Measurements from ENCODE around the gene SLC23A3.

The SLC23A3 gene

DNA sequence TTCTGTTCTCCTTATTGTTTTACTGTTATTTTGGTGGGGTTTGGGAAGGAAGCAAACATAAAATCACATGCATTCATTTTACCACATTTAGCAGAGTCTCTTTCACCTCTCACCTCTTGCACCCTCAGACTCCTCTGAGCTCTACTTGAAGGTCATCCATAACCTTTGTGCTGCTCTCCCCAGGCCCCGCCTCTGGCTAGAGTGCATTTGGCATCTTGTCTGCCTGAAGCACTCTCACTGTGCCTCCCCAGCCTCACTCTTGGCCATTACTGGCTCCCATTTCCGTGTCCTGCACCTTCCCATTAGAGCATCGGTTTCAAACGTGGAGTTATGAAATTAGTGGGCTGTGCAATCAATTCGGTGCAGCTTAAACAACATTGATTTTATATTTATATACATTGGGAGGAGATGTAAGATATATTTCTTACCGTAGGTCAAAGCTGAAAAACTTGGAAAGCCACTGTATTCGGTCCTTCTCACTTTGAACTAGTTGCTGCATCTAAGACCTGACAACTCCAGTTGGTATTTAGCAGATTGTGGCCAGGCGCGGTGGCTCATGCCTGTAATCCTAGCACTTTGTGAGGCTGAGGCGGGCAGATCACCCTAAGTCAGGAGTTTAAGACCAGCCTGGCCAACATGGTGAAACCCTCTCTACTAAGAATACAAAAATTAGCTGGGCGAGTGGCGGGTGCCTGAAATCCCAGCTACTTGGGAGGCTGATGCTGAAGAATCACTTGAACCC, 29.8 kb upstream of the SLC23A3 start:
- H3K9me3 Mint-ChIP-seq: no peaks in the 10 kb centered on the region
- no peaks in the 10 kb centered on the region for H3K36me3 Mint-ChIP-seq (ENCODE audit: low read depth)
- no peak overlapping the region for H3K27ac Mint-ChIP-seq

DNA sequence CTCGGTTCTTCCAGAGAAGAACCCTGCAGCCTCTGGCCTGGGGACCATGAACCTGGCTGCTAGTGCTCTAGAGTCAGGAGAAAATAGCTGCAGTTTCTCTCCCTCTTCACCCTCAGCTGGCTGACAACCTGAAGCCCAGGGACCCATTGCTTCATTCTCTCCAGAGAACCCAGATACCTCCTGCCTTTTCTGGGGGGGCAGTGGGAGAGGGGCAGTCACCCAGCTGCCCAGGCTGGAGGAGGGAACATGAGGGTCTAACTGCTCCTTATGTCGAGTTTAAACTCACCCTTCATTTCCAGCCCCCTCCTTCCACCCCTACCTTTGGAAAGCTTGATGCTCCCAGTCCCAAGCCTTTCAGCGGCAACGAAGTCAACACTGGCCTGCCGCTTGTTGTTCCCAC, 29.1 kb upstream of the SLC23A3 start:
- Mint-ChIP-seq H3K9me3 (no peaks in the 10 kb centered on the region), H3K27me3 (ENCODE audit: low read depth) (peaks cover 11% of the 10 kb centered on the region), H3K4me1 (no peaks in the 10 kb centered on the region), H3K27ac (no peak overlapping the region), H3K36me3 (ENCODE audit: low read depth) (no peaks in the 10 kb centered on the region), H3K4me3 (no peak overlapping the region)
- no peak for TF ChIP-seq CTCF (IDR thresholded peaks at IDR 0.05; ENCODE audit: unreplicated experiment in 3 of 3)

More for the DNA sequence above, 29.8 kb upstream of the SLC23A3 start:
- H3K27me3 Mint-ChIP-seq (ENCODE audit: low read depth): peaks cover 11% of the 10 kb centered on the region
- no peak for TF ChIP-seq CTCF (IDR thresholded peaks at IDR 0.05; ENCODE audit: unreplicated experiment in 3 of 3)
- no peak overlapping the region for H3K4me3 Mint-ChIP-seq
- H3K4me1 Mint-ChIP-seq: no peaks in the 10 kb centered on the region

- H3K4me3 Mint-ChIP-seq: no peak overlapping the region
- H3K9me3 Mint-ChIP-seq: no peaks in the 10 kb centered on the region
- H3K36me3 Mint-ChIP-seq (ENCODE audit: low read depth): no peaks in the 10 kb centered on the region
- H3K27me3 Mint-ChIP-seq (ENCODE audit: low read depth): peaks cover 4% of the 10 kb centered on the region
- no peak overlapping the region for H3K27ac Mint-ChIP-seq
- H3K4me1 Mint-ChIP-seq: no peaks in the 10 kb centered on the region
- no peak for TF ChIP-seq CTCF (IDR thresholded peaks at IDR 0.05; ENCODE audit: unreplicated experiment in 3 of 3)
Observed at GRCh38 chr2:219197388-219197787, 27.6 kb upstream of the SLC23A3 start.

DNA sequence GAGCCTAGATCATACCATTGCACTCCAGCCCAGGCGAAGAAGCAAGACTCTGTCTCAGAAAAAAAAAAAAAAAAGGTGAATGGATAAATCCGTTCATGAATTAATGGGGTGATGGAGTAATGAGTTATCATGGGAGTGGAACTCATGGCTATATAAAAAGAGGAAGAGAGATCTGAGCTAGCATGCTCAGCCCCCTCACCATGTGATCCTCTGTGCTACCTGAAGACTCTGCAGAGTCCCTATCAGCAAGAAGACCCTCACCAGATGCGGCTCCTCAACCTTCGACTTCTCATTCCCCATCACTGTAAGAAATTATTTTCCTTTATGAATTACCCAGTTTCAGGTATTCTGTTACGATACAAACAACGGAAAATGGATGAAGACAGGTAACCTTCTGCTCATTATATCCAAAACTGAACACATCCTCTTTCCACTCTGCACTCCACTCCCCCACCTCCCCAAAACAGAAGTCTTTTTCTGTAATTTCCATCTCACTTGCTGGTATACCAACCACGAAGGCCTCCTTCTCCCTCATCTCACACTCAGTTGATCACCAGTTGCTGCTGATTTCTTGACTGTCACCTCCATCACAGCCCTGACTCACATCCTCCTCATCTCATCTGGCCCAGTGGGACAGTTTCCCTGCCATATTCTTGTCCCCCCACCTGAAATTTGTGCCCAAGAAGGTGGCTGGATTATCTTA, 17.1 kb upstream of the SLC23A3 start:
- no peak overlapping the region for H3K27ac Mint-ChIP-seq
- H3K36me3 Mint-ChIP-seq (ENCODE audit: low read depth): peaks cover 26% of the 10 kb centered on the region
- H3K27me3 Mint-ChIP-seq (ENCODE audit: low read depth): peaks cover 3% of the 10 kb centered on the region
- no peak overlapping the region for H3K4me3 Mint-ChIP-seq
- no peaks in the 10 kb centered on the region for H3K9me3 Mint-ChIP-seq
- no peak for TF ChIP-seq CTCF (IDR thresholded peaks at IDR 0.05; ENCODE audit: unreplicated experiment in 3 of 3)
- no peaks in the 10 kb centered on the region for H3K4me1 Mint-ChIP-seq

- peaks cover 44% of the 10 kb centered on the region for H3K36me3 Mint-ChIP-seq (ENCODE audit: low read depth)
- no peak overlapping the region for H3K27ac Mint-ChIP-seq
- TF ChIP-seq CTCF (IDR thresholded peaks at IDR 0.05; ENCODE audit: unreplicated experiment in 3 of 3): no peak
- H3K27me3 Mint-ChIP-seq (ENCODE audit: low read depth): peaks cover 3% of the 10 kb centered on the region
- no peak overlapping the region for H3K4me3 Mint-ChIP-seq
- no peaks in the 10 kb centered on the region for H3K9me3 Mint-ChIP-seq
- peaks cover 8% of the 10 kb centered on the region for H3K4me1 Mint-ChIP-seq
Observed at GRCh38 chr2:219184121-219184520, 14.3 kb upstream of the SLC23A3 start.
